ENCODE results near the gene HERC2.

GRCh38 chr15:28286031-28286430, 35.9 kb downstream of the HERC2 start:
- TF ChIP-seq EP300 (IDR thresholded peaks at IDR 0.05) (no peak), CTCF (IDR thresholded peaks at IDR 0.05) (no peak), POLR2A (IDR thresholded peaks at IDR 0.05) (no peak), POLR2AphosphoS5 (IDR thresholded peaks at IDR 0.05) (no peak)

All from stomach (tissue), 4 donors.